HAP-1 (cell line): Measurements from ENCODE around the gene BROX.

Experiments
- DNase-seq, 2 experiments: peaks; one replicate each; pipeline ENCODE4 v3.0.0-alpha.2; 2016 to 2020; ENCODE audit warnings: low spot score in 2 of 2
- H3K27me3 ChIP-seq: fragments of 250-450 bp; sonication (Bioruptor Pico); 2 replicates; pipeline ENCODE4 v1.5.1; 2020; ENCODE audit warnings: low read depth, mild to moderate bottlenecking, moderate library complexity
- H3K36me3 ChIP-seq: fragments of 250-450 bp; sonication (Bioruptor Pico); replicated peaks from 2 replicates; pipeline ENCODE4 v1.5.1; 2020; ENCODE audit warnings: mild to moderate bottlenecking
- H3K4me1 ChIP-seq: fragments of 250-450 bp; sonication (Bioruptor Pico); 2 replicates; pipeline ENCODE4 v1.5.1; 2020; ENCODE audit warnings: mild to moderate bottlenecking
- H3K4me3 ChIP-seq: fragments of 250-450 bp; sonication (Bioruptor Pico); 2 replicates; pipeline ENCODE4 v1.5.1; 2020; ENCODE audit warnings: mild to moderate bottlenecking, moderate library complexity
- H3K9me3 ChIP-seq: fragments of 250-450 bp; sonication (Bioruptor Pico); 2 replicates; pipeline ENCODE4 v1.5.1; 2020; ENCODE audit warnings: mild to moderate bottlenecking, moderate library complexity
- in situ Hi-C: fragments of 300-500 bp; cut with MboI; formaldehyde crosslinking; loops from 3 replicates; pipeline ENCODE4 v1.14.3; 2020; ENCODE audit warnings: low sequenced_read_pairs, inconsistent platforms, mixed read lengths

Gene BROX

GRCh38 chr1:222769971-222770620 lies 57.7 kb downstream of the BROX start:
- Histone ChIP-seq H3K36me3 (no peaks in the 10 kb centered on the region), H3K4me3 (no peak overlapping the region), H3K27me3 (no peaks in the 10 kb centered on the region), H3K9me3 (no peaks in the 10 kb centered on the region), H3K4me1 (no peaks in the 10 kb centered on the region)
- DNase-seq = no peak
- in situ Hi-C loops = no loop called here

GRCh38 chr1:222772996-222773379 lies 60.6 kb downstream of the BROX start:
- in situ Hi-C loops = no loop called here
- no peak for DNase-seq
- Histone ChIP-seq H3K9me3 (no peaks in the 10 kb centered on the region), H3K36me3 (no peaks in the 10 kb centered on the region), H3K4me3 (no peak overlapping the region), H3K27me3 (no peaks in the 10 kb centered on the region; the same call in 1 of the 2 replicates), H3K4me1 (no peaks in the 10 kb centered on the region)

GRCh38 chr1:222777463-222777862 lies 65.1 kb downstream of the BROX start:
- DNase-seq = no peak
- no peaks in the 10 kb centered on the region for H3K9me3 ChIP-seq
- H3K36me3 ChIP-seq = no peaks in the 10 kb centered on the region
- no peaks in the 10 kb centered on the region for H3K4me1 ChIP-seq
- in situ Hi-C loops = no loop called here
- no peaks in the 10 kb centered on the region; the same call in 1 of the 2 replicates for H3K27me3 ChIP-seq
- H3K4me3 ChIP-seq = no peak overlapping the region

DNA sequence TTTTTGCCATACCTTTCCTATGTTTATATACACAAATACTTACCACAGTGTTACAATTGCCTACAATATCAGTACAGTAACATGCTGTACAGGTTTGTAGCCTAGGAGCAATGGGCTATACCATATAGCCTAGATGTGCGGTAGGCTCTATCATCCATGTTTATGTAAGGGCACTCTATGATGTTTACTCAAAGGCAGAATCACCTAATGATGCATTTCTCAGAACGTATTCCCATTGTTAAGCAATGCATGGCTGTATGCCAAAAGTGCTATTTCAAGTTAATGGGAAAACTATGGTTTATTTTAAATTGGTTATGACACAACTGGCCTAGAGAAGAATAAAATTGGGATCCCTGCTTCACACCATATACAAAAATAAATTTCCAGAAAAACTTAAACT lies 65.6 kb downstream of the BROX start:
- in situ Hi-C loops = no loop called here
- no peaks in the 10 kb centered on the region for H3K4me1 ChIP-seq
- no peaks in the 10 kb centered on the region; the same call in 1 of the 2 replicates for H3K27me3 ChIP-seq
- DNase-seq = no peak
- no peaks in the 10 kb centered on the region for H3K9me3 ChIP-seq
- H3K36me3 ChIP-seq = no peaks in the 10 kb centered on the region
- H3K4me3 ChIP-seq = no peak overlapping the region

DNA sequence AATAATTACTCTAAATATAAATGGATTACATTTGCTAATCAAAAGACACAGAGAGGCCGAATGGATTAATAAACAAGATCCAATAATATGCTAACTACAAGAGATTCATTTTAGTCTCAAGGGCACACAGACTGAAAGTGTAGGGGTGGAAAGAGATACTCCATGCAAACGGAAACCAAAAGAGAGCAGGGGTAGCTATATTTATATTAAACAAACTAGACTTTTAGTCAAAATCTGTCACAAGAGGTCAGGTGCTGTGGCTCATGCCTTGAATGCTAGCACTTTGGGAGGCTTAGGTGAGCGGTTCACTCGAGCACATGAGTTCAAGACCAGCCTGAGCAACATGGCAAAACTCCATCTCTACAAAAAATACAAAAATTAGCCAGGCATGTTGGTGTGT lies 68.9 kb downstream of the BROX start:
- H3K4me1 ChIP-seq = no peaks in the 10 kb centered on the region
- H3K4me3 ChIP-seq = no peak overlapping the region
- no peak for DNase-seq
- H3K9me3 ChIP-seq = no peaks in the 10 kb centered on the region
- in situ Hi-C loops = no loop called here
- H3K36me3 ChIP-seq = no peaks in the 10 kb centered on the region
- no peaks in the 10 kb centered on the region; the same call in 1 of the 2 replicates for H3K27me3 ChIP-seq

DNA sequence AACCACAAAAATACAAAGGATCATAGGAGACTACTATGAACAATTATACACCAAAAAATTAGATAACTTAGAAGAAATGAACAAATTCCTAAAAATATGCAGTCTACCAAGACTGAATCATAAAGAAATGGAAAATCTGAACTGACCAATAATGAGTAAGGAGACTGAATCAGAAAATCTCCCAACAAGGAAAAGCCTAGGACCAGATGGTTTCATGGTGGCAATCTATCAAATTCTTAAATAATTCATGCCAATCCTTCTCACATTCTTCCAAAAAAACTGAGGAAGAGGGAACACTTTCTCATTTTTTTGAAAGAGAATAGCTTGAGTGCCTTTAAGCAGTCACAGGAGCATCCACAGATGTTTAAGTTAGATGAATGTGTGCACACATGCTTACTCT lies 70.7 kb downstream of the BROX start:
- no peak for DNase-seq
- in situ Hi-C loops = no loop called here
- Histone ChIP-seq H3K27me3 (no peaks in the 10 kb centered on the region; the same call in 1 of the 2 replicates), H3K4me3 (no peak overlapping the region), H3K4me1 (no peaks in the 10 kb centered on the region), H3K9me3 (no peaks in the 10 kb centered on the region), H3K36me3 (no peaks in the 10 kb centered on the region)

- Histone ChIP-seq H3K9me3 (no peaks in the 10 kb centered on the region), H3K4me3 (no peak overlapping the region), H3K27me3 (no peaks in the 10 kb centered on the region), H3K4me1 (no peaks in the 10 kb centered on the region), H3K36me3 (no peaks in the 10 kb centered on the region)
- in situ Hi-C loops = no loop called here
- peak in 1 of 2 experiments; percentile 4 for DNase-seq
These were observed 72.0 kb downstream of the BROX start for GRCh38 chr1:222784371-222784770.
